Peyer's patch (tissue), 4 donors: ENCODE data around the gene SNCB.

Experiments used
- CTCF ChIP-seq, 6 experiments: fragments of 450-650 bp in 4 of 6; fragments of 200-600 bp in 2 of 6; sonication (generic) in 1 of 6; IDR thresholded peaks; one replicate each; pipeline ENCODE4 v1.5.1; 2017 to 2019; ENCODE audit warnings: antibody characterized with exemption in 6 of 6, mild to moderate bottlenecking in 3 of 6, moderate library complexity in 1 of 6
- POLR2A ChIP-seq, 2 donors: fragments of 450-650 bp; IDR thresholded peaks; one replicate each; pipeline ENCODE4 v1.5.1; 2017; ENCODE audit warnings: antibody characterized with exemption in 2 of 2, mild to moderate bottlenecking in 2 of 2, moderate library complexity in 2 of 2

- TF ChIP-seq CTCF (IDR thresholded peaks at IDR 0.05) (no peak), POLR2A (IDR thresholded peaks at IDR 0.05) (no peak)
These were observed 28.6 kb upstream of the SNCB start for GRCh38 chr5:176658817-176659511.
